Heart left ventricle (tissue), 16 donors: ENCODE data around the gene ZDHHC3. TPM values are rescaled to one million over a fixed set of nuclear protein-coding genes. Genes with fewer than 3 reads are reported as not detected.

Experiments used
- ATAC-seq, 4 donors: fragments of 200-7000 bp; cut with Tn5 transposase; one replicate each; pipeline ENCODE4 v1.9.1; 2020 to 2022; ENCODE audit warnings: moderate library complexity in 4 of 4, mild to moderate bottlenecking in 3 of 4, moderate number of reproducible peaks in 1 of 4
- DNase-seq, 5 donors: peaks; one replicate each; pipeline ENCODE4 v3.0.0-alpha.2; 2020
- H3K27ac ChIP-seq, 12 donors: fragments of 200-600 bp; sonication (generic) in 4 of 12; one replicate each; pipeline versions ENCODE4 v1.5.0 to v1.8.0; 2016 to 2022; ENCODE audit warnings: mild to moderate bottlenecking in 2 of 12
- H3K27me3 ChIP-seq, 9 donors: fragments of 200-600 bp; sonication (generic) in 2 of 9; one replicate each; pipeline versions ENCODE4 v1.5.1 to v1.8.0; 2016 to 2022; ENCODE audit warnings: mild to moderate bottlenecking in 3 of 9
- H3K36me3 ChIP-seq, 9 donors: fragments of 200-600 bp; sonication (generic) in 2 of 9; one replicate each; pipeline versions ENCODE4 v1.5.0 to v1.8.0; 2018 to 2022; ENCODE audit warnings: mild to moderate bottlenecking in 2 of 9
- H3K4me1 ChIP-seq, 12 donors: fragments of 200-600 bp; sonication (generic) in 4 of 12; one replicate each; pipeline versions ENCODE4 v1.5.0 to v1.8.0; 2016 to 2022; ENCODE audit warnings: mild to moderate bottlenecking in 3 of 12
- H3K4me3 ChIP-seq, 12 donors: fragments of 200-600 bp; sonication (generic) in 4 of 12; one replicate each; pipeline versions ENCODE4 v1.5.0 to v1.8.0; 2017 to 2022; ENCODE audit warnings: mild to moderate bottlenecking in 9 of 12, moderate library complexity in 4 of 12
- H3K9me3 ChIP-seq, 12 donors: fragments of 200-600 bp; sonication (generic) in 4 of 12; one replicate each; pipeline versions ENCODE4 v1.5.0 to v1.8.0; 2016 to 2022; ENCODE audit warnings: mild to moderate bottlenecking in 1 of 12
- POLR2A ChIP-seq, 2 donors: fragments of 450-650 bp; IDR thresholded peaks; one replicate each; pipeline ENCODE4 v1.6.1; 2017; ENCODE audit warnings: antibody characterized with exemption in 2 of 2, mild to moderate bottlenecking in 2 of 2, moderate library complexity in 2 of 2
- WGBS, 4 donors: extraction: QIAGEN DNeasy Blood & Tissue Kit in 2 of 4; methylation state at CpG; one replicate each; pipeline versions ENCODE4 v1.1.5 to v1.1.7; 2013 to 2018; 5-methylcytosine and 5-hydroxymethylcytosine counted together
- intact Hi-C, 10 donors: fragments of 100-400 bp; cut with DNase I; formaldehyde crosslinking; loops; one replicate each; pipeline versions ENCODE4 v1.11.1 to v1.14.2; 2022
- polyA plus RNA-seq, 2 donors: library from polyadenylated mRNA; stranded (reverse); fragments of 200-250 nt; gene quantifications; one replicate each; pipeline ENCODE4 v1.2.3, GENCODE V29; 2013
- total RNA-seq, 9 donors: library from RNA; depleted of rRNA in 2 of 9; stranded (reverse); fragments of >200 nt in 2 of 9; fragmentation: NEBNext Ultra II Directional in 3 of 9; extraction: Animal tissue kit (Norgen Biotek cat#: 25700) in 3 of 9; gene quantifications; one replicate each; pipeline versions ENCODE4 v1.1.0 to v1.2.4, GENCODE V29; 2016 to 2023
- TF ChIP-seq, protein P1 (sequence below), 12 donors: fragments of 200-600 bp; sonication (generic) in 4 of 12; IDR thresholded peaks; one replicate each; pipeline versions ENCODE4 v1.5.0 to v1.8.0; 2018 to 2022; ENCODE audit warnings: antibody characterized with exemption in 12 of 12, mild to moderate bottlenecking in 5 of 12
- donor health status: ischemic (EF 13 %, LVEDD 7.1; RV severe dilation, severe dysfunction).
- donor health status: healthy with polysubstance abuse.
- donor health status: DM: no; HTN: yes; CAD: no.
- donor health status: DM: no; HTN: no; CAD: no.
- donor health status: ischemic (EF 25% LVEDD 6.9; RV normal size, moderate dysfunction).
- donor health status: ischemic (EF 25% LVEDD 5.7; RV mildly dilated, moderate dysfunction).
- donor health status: healthy.
- donor health status: DM: yes; HTN: yes; CAD: no.
- donor health status: ischemic (EF 35%, LVEDD 5.7; RV mildly dilated, moderate dysfunction).
- donor health status: nonischemic (EF 11% LVEDD 7.7; RV severe dilation, severe dysfunction).
- donor health status: DM: yes; HTN: yes; CAD: no.
- donor health status: PGD.
- donor health status: ischemic (EF 29% LVEDD 5.4; RV normal size, mild dysfunction).
- donor health status: nonischemic (EF 23%, LVEDD 6.1; RV moderate dilation, normal function).

The ZDHHC3 gene
- total and polyA plus RNA-seq, 11 donors, result 17.9 to 94.7 (median 52.7) TPM

DNA sequence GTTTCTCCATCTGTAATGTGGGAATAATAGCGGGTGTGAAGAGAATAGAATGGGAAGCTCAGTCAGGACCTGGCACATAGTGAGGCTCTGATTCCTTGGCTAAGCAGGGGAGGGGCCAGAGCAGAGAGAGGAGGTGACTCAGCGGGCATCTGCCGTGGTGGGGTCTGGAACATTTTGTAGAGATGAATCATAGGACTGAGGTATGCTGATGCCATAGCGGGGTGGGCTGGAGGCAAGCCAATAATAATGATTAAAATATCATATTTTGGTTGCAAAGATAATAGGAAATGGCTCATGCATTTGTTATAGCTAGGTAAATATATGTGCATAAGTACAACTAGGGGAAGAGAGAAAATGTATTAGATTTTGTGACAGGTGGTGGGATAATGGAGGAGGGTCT is 90.4 kb downstream of the ZDHHC3 start:
- DNase-seq (peak in 1 of 5 donors; percentile 35), ATAC-seq (no peak)
- no peaks in the 10 kb centered on the region for H3K36me3 ChIP-seq
- intact Hi-C loops, result no loop called here
- H3K9me3 ChIP-seq, result no peaks in the 10 kb centered on the region
- H3K4me1 ChIP-seq, result no peaks in the 10 kb centered on the region
- no peak overlapping the region for H3K4me3 ChIP-seq
- H3K27me3 ChIP-seq, result peaks cover 0 to 9% (median 0%) of the 10 kb centered on the region in 9 donors
- 43 to 56% (median 51%) methylated on average over 4 of the region's 4 CpGs for WGBS, 4 donors
- H3K27ac ChIP-seq, result no peak overlapping the region
- TF ChIP-seq POLR2A (IDR thresholded peaks at IDR 0.05), result no peak
- TF ChIP-seq, protein P1, sequence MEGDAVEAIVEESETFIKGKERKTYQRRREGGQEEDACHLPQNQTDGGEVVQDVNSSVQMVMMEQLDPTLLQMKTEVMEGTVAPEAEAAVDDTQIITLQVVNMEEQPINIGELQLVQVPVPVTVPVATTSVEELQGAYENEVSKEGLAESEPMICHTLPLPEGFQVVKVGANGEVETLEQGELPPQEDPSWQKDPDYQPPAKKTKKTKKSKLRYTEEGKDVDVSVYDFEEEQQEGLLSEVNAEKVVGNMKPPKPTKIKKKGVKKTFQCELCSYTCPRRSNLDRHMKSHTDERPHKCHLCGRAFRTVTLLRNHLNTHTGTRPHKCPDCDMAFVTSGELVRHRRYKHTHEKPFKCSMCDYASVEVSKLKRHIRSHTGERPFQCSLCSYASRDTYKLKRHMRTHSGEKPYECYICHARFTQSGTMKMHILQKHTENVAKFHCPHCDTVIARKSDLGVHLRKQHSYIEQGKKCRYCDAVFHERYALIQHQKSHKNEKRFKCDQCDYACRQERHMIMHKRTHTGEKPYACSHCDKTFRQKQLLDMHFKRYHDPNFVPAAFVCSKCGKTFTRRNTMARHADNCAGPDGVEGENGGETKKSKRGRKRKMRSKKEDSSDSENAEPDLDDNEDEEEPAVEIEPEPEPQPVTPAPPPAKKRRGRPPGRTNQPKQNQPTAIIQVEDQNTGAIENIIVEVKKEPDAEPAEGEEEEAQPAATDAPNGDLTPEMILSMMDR (IDR thresholded peaks at IDR 0.05), result no peak

DNA sequence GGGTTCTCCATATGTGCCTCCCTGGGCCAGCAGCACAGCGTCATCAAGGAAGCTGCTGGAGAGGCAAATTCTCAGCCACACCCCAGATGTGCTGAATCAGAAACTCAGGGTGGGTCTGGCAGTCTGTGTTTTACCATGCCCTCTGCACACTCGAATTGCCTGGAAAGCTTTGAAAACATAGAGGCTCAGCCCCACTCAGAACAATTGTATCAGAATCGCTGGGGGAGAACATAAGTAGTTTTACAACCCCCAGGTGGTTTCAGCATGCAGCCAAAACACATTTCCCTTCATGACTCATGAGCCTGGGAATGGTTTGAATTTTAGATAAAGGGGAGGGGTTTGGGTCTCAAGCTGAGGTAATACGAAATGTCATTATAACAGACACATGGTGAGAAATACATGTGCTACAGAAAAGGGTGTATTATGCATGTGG is 92.0 kb downstream of the ZDHHC3 start:
- no peaks in the 10 kb centered on the region for H3K9me3 ChIP-seq
- no peak overlapping the region for H3K27ac ChIP-seq
- no peak for ATAC-seq
- H3K27me3 ChIP-seq, result peaks cover 0 to 9% (median 0%) of the 10 kb centered on the region in 9 donors
- H3K4me1 ChIP-seq, result no peaks in the 10 kb centered on the region
- DNase-seq, result no peak
- no peak for TF ChIP-seq POLR2A (IDR thresholded peaks at IDR 0.05)
- TF ChIP-seq, protein P1 (IDR thresholded peaks at IDR 0.05), result no peak
- no peak overlapping the region for H3K4me3 ChIP-seq
- 38 to 60% (median 52%) methylated on average over 4 of the region's 4 CpGs for WGBS, 4 donors
- H3K36me3 ChIP-seq, result no peaks in the 10 kb centered on the region
- intact Hi-C loops, result no loop called here

DNA sequence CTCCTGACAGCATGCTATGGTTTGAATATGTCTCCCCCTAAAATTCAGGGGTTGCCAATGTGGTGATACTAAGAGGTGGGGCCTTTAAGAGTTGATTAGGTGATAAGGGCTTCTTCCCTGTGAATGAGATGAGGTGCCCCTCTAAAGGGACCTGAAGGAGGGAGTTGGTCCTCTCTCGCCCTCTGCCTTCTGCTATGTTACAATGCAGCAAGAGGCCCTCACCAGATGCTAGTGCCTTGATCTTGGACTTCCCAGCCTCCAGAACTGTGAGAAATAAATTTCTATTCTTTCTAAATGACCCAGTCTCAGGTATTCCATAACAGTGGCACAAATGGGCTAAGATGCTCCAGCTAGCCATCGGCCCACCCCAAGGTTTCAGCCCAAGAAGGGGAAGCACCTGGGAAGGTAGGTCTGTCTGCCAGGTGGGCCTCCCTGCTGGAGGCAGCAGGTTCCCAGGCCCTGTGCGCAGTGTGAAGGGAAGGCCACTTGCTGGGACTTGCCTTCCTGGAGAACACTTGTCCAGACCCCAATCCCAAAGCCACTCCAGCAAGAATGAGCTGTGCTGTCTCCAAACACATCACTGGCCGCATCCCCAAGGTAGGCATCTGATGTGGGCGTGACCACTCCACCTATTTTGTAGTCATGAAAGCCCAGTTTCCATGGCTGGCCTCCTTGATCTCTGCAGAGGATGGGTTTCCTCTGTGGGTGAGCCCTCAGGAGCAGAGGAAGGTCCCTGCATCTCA is 92.6 kb downstream of the ZDHHC3 start:
- DNase-seq (no peak), ATAC-seq (no peak)
- no peaks in the 10 kb centered on the region for H3K36me3 ChIP-seq
- TF ChIP-seq, protein P1 (IDR thresholded peaks at IDR 0.05), result no peak
- TF ChIP-seq POLR2A (IDR thresholded peaks at IDR 0.05), result no peak
- H3K27me3 ChIP-seq, result peaks cover 0 to 9% (median 0%) of the 10 kb centered on the region in 9 donors
- intact Hi-C loops, result no loop called here
- H3K27ac ChIP-seq, result no peak overlapping the region
- no peaks in the 10 kb centered on the region for H3K9me3 ChIP-seq
- no peaks in the 10 kb centered on the region for H3K4me1 ChIP-seq
- H3K4me3 ChIP-seq, result no peak overlapping the region
- WGBS, 4 donors, result 90 to 93% (median 90%) methylated on average over 2 to 5 of the region's 5 CpGs

DNA sequence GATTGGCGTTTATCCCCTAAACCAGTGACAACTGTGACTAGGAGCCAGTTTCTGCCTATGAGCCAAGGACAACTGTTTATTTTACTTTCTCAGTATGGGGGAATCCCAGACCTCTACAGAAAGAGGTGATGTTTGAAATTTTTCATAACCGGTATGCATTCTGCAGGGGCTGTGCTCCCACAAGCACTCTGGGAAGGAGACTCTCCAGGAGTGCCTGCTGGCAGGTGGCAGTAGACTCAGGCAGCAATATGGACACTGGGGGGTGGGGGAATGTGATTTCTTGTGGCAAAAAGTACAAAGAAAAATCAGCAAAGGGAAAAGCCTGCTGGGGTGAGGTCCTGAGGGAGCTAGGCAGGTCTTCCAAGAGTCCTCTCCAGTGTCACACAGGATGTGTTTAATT is 95.7 kb downstream of the ZDHHC3 start:
- intact Hi-C loops, result no loop called here
- 72 to 78% (median 75%) methylated on average over 2 of the region's 2 CpGs for whole genome bisulfite sequencing, 4 donors
- H3K27ac ChIP-seq, result no peak overlapping the region

More for the DNA sequence above, 95.7 kb downstream of the ZDHHC3 start:
- DNase-seq (no peak), ATAC-seq (no peak)
- Histone ChIP-seq H3K9me3 (no peaks in the 10 kb centered on the region), H3K4me3 (no peak overlapping the region), H3K4me1 (no peaks in the 10 kb centered on the region), H3K27me3 (peaks cover 0 to 8% (median 0%) of the 10 kb centered on the region in 9 donors), H3K36me3 (no peaks in the 10 kb centered on the region)
- no peak for TF ChIP-seq POLR2A (IDR thresholded peaks at IDR 0.05)
- TF ChIP-seq, protein P1 (IDR thresholded peaks at IDR 0.05), result no peak
